NCI-H2196 (cell line): Measurements from ENCODE around the gene TOR3A.
"Not testable (repeated sequence)": the region's sequence is repeated elsewhere in the genome, so short reads cannot be mapped to it uniquely, and the experiment has no call there.

Source experiments
- DNase-seq: peaks from one replicate; lab custom pipeline; 2025; ENCODE audit not compliant: unreplicated experiment; lab: John Stamatoyannopoulos, UW

Gene TOR3A

GRCh38 chr1:179104611-179105250 is 22.9 kb downstream of the TOR3A start:
- DNase-seq: no peak

DNA sequence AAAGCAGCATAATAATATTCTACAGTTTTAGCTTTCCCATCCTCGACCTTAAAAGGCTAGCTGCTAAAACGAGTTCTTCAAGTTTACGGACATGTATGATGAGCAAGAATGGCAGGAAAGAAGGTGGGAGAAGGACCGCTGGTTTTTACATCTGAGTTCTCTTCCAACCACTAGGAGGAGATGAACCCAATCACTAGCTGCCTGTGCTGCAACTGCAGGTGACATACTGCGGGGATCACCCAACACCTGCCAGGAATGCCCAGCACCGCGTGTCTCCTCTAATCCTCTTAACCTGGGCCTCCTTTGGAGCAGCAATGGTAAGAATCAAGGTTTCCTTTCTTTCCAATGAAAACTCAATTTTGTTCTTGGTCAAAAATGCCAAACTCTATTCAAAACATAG is 23.5 kb downstream of the TOR3A start:
- DNase-seq: no peak

- no peak for DNase-seq
These were observed 26.1 kb downstream of the TOR3A start for GRCh38 chr1:179107706-179108629.

GRCh38 chr1:179108644-179109043 is 26.8 kb downstream of the TOR3A start:
- DNase-seq: no peak

DNA sequence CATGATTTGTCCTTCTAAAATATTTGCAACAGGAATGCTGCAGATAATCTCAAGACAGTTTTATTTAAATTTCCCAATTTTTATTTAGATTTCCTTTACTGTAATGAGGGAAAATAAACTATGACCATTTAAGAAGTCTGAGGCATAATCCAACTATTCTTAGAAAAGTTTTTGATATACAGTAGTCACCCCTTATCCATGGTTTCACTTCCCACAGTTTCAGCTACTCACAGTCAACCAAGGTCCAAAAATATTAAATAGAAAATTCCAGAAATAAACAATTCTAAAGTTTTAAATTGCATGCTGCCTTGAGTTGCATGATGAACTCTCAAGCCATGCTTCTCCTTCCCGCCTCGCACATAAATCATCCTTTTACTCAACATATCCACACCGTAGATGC is 33.3 kb downstream of the TOR3A start:
- DNase-seq: no peak

DNA sequence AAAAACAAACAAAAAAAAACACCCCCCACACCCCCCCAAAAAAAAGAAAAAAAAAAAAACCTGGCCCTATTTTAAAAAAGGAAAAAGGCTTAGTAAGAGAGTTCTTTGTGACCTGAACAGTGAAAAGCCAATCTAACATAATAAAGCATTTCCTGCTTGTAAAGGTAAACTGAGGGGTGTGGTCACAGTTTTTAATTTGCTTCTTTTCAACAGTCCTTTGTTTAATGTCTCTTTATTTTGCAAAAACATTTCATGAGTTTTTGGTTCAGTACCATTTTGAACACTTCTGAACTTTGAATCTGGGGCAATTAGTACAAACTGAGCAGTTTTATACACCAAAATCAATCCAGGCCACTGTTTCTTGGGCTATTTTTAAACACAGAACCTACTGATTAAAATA is 37.6 kb downstream of the TOR3A start:
- no peak for DNase-seq

GRCh38 chr1:179120736-179121135 is 38.9 kb downstream of the TOR3A start:
- no peak for DNase-seq

DNA sequence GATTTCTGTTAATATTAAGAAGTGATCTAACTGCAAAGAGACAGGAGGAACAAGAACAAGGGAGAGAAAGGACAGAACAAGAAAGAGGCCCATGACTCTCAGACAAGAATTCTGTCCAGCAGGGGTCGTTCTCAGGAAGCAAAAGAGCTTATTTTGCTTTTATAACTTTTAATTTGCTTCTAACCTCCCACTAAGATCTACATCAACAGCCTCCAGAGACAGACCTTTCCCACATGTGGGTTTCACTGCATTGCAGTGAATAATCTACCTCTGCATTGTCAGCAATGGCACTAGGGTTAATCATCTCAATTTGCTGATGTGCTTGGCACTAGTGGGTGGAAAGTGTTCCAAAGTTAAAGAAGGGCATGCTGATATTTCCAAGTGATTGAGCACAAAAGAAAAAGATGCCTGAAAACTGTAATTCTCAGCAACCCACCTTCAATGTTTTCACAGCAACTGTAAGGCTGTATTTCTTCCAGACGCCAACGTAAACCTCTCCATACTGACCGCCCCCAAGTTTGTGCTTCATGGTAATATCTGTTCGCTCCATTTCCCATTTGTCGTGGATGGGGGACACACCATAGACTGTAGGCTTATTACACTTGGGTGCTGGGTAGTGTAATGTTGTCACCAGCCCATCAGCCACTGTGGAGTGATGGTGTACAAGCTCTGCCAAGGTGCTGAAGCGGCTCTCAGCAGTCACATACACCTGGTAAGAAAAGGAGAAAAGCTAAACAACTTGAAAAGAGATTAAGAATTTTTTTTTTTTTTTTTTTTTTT is 39.5 kb downstream of the TOR3A start:
- DNase-seq: no peak

DNA sequence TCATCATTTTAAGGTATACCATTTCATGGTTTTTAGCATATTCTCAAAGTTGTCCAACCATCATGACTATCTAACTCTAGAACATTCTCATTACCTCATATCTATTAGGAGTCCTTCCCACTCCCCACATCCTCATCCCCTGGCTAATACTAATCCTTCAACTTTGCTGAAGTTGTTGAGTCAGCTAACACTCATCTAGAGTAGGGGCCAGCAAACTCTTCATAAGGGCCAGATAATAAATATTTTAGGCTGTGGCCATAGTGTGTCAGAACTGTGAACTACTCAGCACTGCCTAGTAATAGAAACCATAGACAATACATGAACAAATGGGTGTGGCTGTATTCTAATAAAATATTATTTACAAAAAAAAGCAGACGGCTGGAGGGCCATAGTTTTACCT is 43.0 kb downstream of the TOR3A start:
- DNase-seq: no peak

- DNase-seq: no peak
These were observed 44.6 kb downstream of the TOR3A start for GRCh38 chr1:179126338-179127060.

GRCh38 chr1:179127163-179127895 is 45.5 kb downstream of the TOR3A start:
- no peak for DNase-seq

DNA sequence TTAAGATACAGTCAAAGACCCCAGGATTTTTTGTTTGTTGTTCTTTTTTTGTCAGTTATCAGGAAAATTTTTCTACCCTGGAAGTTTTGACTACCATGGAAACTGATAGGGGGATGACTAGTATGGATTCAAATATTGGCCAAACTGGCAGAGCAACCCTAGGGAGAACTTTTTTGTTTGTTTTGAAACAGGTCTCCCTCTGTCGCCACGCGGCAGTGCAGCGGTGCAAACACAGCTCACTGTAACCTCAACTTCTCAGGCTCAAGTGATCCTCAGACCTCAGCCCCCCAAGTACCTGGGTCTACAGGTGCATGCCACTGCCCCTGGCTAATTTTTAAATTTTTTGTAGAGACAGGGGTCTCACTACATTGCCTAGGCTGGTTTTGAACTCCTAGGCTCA is 46.6 kb downstream of the TOR3A start:
- no peak for DNase-seq

GRCh38 chr1:179129702-179130473 is 48.0 kb downstream of the TOR3A start:
- peak; percentile 14 for DNase-seq

DNA sequence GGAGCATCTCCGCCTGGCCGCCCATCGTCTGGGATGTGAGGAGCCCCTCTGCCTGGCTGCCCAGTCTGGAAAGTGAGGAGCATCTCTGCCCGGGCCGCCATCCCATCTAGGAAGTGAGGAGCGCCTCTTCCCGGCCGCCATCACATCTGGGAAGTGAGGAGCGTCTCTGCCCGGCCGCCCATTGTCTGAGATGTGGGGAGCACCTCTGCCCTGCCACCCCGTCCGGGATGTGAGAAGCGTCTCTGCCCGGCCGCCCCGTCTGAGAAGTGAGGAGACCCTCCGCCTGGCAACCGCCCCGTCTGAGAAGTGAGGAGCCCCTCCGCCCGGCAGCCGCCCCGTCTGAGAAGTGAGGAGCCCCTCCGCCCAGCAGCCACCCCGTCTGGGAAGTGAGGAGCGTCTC is 53.3 kb downstream of the TOR3A start:
- DNase-seq: not testable (repeated sequence)

GRCh38 chr1:179135707-179136106 is 53.8 kb downstream of the TOR3A start:
- not testable (repeated sequence) for DNase-seq

DNA sequence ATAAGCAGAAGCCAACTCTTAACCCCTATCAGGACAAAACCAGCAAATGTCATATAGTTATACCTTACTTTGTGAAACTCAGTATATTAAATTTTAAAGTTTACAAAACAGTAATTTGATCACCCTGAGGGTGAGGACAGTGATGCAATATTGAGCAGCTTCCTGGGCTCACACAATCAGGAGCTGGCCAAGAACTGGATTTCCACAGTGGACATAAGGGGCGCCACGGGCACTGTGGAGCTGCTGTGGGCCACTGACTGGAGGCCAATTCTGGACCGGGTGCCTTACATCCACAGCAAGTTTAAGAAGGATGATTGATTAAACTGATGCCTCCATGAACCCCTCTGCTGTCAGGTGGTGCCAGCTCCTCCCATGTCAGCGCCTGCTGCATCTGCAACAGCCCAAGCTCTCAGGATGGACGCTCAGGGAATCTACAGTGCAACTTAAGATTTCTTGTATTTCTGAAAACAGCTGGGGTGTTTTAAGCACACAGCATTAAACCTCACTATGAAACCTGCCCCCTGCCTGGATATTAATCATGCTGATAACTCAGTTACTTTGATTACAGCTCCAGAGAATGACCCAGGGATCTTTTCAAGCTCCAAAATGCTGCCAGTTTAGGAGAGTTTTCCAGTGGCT is 55.9 kb downstream of the TOR3A start:
- DNase-seq: no peak

- not testable (repeated sequence) for DNase-seq
These were observed 56.9 kb downstream of the TOR3A start for GRCh38 chr1:179138755-179139154.

GRCh38 chr1:179141592-179142251 is 59.9 kb downstream of the TOR3A start:
- no peak for DNase-seq
